DOHH2 (cell line): ENCODE results near the gene STK32B.

Experiments
- CTCF ChIP-seq: fragments of 200-600 bp; sonication (generic); IDR thresholded peaks from one replicate; pipeline ENCODE4 v1.5.1; 2014; ENCODE audit warnings: antibody characterized with exemption, mild to moderate bottlenecking, low read depth, low read length; ENCODE audit not compliant: poor library complexity, severe bottlenecking
- EZH2phosphoT487 ChIP-seq: fragments of 200-600 bp; sonication (generic); IDR thresholded peaks from 2 replicates; pipeline ENCODE4 v1.6.1; 2017; ENCODE audit warnings: borderline replicate concordance, mild to moderate bottlenecking, antibody characterized with exemption, low read length, moderate library complexity, mixed read lengths

GRCh38 chr4:5373327-5373726 lies 322.0 kb downstream of the STK32B start:
- TF ChIP-seq CTCF (no peak), EZH2phosphoT487 (no peak)
